H4 (cell line): ENCODE data around the gene TCFL5. TPM values are rescaled to one million over a fixed set of nuclear protein-coding genes. Genes with fewer than 3 reads are reported as not detected.
A peak's percentile ranks its signal among the peaks of the same experiment; 100 is the strongest.
"Not testable (repeated sequence)": the region's sequence is repeated elsewhere in the genome, so short reads cannot be mapped to it uniquely, and the experiment has no call there.

Experiments used
- DNase-seq: peaks from one replicate; pipeline ENCODE4 v3.0.0-alpha.2; 2015; ENCODE audit warnings: low spot score
- total RNA-seq: library from RNA; depleted of rRNA; stranded (reverse); fragments of >200 nt; shearing (Covaris generic); gene quantifications from 2 replicates; pipeline ENCODE4 v1.2.3, GENCODE V29; 2014

Gene TCFL5
- total RNA-seq, 1 experiment from 2014 or later: 10.3 TPM

DNA sequence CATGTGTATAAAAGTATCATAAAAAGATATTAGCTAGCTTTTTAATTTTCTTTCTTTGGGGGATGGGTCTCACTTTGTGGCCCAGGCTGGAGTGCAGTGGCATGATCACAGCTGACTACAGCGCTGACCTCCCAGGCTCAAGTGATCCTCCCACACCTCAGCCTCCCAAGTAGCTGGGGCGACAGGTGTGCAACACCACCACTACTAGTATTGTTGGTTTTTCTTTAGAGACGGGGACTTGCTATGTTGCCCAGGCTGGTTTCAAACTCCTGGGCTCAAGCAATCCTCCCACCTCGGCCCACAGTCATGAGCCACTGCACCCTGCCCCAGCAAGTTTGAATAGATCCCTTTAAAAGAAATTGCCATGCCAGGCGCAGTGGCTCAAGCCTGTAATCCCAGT lies 6.5 kb downstream of the TCFL5 start:
- DNase-seq: no peak

DNA sequence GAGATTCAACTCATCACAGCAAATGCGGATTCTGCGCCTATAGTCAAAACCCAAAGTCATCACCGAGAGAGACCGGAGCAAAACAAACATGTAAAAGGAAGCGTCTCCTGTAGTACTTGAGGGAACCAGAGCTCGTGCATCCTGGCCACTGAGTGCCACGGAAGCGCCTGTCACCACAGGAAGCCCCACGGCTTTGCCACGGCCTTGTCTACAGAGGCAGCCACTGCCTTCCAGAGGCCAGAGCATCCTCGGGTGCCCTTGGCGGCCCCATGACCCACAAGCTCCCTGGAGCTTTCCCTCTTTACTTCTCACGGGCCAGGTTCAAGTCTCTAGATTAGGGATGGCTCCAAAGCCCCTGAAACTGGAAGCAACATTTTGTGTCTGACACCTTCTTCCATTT lies 7.5 kb downstream of the TCFL5 start:
- DNase-seq: no peak

DNA sequence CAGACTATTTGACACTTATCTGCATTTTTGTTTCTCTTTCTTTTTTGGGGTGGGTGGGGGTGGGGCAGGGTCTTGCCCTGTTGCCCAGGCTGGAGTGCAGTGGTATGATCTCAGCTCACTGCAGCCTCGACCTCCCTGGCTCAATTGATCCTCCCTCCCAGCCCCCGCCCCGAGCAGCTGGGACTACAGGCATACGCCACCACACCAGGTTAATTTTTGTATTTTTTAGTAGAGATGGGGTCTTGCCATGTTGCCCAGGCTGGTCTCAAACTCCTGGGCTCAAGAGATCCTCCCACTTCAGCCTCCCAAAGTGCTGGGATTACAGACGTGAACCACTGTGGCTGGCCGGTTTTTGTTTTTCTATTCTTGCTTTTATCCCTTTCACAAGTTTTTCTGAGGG lies 8.3 kb downstream of the TCFL5 start:
- not testable (repeated sequence) for DNase-seq

DNA sequence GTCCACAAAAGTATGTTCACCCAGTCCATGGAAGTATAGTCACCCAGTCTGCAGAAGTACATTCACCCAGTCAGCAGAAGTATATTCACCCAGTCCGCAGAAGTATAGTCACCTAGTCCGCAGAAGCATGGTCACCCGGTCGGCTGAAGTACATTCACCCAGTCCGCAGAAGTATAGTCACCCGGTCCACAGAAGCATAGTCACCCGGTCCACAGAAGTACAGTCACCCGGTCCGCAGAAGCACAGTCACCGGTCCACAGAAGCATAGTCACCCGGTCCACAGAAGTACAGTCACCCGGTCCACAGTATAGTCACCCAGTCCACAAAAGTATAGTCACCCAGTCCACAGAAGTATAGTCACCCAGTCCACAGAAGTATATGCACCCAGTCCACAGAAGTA lies 8.8 kb downstream of the TCFL5 start:
- DNase-seq: no peak

DNA sequence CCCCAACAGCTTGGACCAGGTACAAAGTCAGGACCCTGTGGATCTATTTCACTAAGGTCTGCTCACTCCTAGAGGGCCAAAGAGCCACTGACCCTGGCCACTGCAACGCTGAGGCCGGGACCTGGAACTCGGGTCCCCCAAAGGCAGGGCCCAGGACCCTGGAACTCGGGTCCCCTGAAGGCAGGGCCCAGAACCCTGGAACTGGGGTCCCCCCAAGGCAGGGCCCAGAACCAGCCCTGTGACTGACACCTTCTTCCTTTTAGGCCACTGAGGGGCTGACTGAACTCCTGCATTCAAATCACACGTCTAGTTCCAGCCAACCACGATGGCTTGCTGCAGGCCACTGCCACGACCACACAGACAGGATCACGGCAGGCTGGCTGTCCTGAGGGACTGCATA lies 9.4 kb downstream of the TCFL5 start:
- no peak for DNase-seq

DNA sequence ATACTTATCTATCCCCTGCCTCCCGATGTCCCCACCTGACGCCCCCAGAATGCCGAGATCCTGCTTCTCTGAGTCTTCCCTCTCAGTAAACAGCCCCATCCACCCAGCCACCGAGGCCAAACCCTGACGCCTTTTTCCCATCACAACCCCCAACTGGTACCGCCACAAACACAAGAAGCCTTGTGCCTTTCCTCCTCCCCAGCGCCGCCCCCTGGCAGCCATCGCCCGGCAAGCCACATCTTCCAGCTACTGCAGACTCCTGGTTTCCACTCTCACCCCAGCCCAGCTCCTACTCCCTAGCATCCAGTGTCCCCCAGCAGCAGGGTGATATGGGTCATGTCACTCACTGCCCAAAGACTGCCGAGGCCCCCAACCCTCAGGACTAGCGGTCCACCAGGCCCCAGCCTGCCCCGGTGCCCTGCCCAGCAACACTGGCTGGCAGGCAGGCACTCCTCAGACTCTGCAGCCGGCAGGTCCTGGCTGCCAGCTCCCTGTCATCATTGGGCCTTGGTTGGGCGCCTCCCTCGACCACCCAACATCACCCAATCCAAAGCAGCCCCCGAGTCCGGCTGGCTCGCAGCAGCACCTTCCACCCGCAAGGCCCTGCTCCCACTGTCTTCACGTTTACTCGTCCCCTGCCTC lies 11.2 kb downstream of the TCFL5 start:
- DNase-seq: no peak

DNA sequence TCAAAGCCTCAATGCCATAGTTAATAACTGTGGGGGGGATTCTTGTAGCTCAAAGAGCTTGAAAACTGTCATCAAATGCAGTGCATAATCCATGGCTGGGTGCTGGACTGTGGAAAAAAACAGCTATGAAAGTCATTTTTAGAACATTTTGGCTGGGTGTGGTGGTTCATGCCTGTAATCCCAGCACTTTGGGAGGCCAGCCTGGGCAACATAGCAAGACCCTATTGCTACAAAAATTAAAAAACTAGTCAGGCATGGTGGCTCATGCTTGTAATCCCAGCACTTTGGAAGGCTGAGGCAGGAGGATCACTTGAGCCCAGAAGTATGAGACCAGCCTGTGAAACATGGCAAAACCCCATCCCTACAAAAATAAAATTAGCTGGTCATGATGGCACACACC lies 12.2 kb downstream of the TCFL5 start:
- no peak for DNase-seq

DNA sequence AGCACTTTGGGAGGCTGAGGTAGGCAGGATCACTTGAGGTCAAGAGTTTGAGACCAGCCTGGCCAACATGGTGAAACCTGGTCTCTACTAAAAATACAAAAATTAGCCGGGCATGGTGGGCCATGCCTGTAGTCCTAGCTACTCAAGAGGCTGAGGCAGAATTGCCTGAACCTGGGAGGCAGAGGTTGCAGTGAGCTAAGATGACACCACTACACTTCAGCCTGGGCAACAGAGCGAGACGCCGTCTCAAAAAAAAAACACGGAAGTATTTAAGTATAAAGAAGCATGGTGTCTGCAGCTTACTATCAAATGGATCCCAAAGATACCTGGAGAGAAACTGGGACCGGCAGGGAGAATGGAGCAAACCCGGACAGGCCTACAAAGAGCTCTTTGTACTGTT lies 12.7 kb downstream of the TCFL5 start:
- DNase-seq: not testable (repeated sequence)

DNA sequence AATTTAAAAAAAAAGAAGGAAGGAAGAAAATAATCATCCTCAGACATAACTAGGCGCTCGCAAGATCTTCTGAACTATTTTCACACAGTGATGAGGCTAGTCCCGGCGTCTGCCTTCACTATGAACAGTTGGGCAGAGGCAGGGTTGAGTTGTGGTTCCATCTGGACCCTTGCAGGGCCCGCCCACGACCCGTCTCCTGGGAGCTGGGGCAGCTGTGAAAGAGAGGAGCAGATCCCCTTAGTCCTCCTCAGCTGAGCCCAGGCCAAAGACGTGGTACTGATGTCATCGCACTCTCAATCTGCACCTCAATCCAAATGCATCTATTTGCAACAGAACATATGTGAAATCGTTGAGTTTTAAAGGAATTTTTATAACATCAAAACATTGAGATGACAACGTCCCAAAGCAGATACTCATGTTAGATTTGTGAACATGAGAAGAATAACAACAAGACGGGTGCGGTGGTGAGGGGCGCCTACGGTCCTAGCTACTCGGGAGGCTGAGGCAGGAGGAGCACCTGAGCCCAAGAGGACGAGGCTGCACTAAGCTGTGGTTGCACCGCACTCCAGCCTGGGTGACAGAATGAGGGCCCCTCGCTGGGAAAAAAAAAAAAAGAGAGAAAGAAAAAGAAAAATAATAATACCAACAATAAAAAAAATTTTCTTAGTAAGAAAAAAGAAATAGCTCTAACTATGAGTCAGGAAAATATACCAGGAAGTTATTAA lies 15.3 kb downstream of the TCFL5 start:
- no peak for DNase-seq

DNA sequence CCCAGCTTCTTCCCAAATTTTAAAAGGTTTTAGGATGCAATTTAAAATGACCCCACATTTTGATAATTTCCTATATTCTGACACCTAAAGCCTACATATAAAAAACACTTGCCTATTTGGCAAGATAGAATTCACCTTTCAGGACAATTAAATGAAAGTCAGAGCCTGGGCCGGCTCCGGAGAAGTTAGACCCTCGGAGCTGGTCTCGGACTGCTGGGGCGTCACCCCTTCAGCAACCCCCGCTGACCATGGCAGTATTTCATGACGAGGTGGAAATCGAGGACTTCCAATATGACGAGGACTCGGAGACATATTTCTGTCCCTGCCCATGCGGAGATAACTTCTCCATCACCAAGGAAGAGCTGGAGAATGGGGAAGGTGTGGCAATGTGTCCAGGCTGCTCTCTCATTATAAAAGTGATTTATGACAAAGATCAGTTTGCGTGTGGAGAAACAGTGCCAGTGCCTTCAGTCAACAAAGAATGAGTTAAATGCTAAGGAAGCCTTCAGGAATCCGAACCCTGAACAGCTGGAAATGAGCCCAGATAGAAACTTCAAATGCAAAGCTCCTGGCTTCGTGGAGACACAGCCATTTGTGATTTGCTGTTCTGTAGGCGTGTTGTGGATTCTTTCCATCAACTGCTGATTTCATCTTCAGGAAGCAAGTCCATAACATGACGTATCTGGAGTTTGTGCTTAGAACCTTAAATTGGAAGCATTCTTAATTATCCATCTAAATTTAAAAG lies 16.0 kb downstream of the TCFL5 start:
- no peak for DNase-seq

DNA sequence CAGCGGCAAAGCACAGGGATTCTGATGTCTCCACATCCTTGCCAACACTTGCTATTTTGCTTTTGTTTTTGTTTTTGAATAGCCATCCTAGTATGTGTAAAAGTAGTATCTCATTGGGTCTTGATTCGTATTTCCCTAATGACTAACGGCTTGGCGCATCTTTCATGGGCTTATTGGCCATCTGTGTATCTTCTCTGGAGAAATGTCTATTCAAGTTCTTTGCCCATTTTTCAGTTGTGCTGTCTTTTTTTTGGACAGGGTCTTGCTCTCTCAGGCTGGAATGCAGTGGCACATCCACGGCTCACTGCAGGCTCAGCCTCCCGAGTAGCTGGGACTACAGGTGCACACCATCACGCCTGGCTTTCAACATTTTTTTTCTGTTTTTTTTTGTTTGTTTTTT lies 17.4 kb downstream of the TCFL5 start:
- DNase-seq: no peak

DNA sequence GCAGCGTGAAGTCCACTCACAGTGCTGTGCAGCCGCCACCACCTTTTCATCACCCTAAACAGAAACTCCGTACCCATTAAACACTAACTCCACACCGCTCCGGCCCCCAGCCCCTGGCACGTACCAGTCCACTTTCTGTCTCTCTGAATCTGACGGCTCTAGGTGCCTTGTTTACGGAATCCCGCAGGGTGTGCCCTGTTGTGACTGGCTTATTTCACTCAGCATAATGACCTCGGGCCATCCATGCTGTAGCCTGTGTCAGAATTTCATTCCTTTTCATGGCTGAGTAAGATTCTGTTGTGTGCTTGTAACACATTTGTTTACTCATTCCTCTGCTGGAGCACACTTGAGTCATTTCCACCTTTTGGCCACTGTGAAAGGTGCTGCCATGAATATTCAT lies 18.0 kb downstream of the TCFL5 start:
- DNase-seq: no peak

DNA sequence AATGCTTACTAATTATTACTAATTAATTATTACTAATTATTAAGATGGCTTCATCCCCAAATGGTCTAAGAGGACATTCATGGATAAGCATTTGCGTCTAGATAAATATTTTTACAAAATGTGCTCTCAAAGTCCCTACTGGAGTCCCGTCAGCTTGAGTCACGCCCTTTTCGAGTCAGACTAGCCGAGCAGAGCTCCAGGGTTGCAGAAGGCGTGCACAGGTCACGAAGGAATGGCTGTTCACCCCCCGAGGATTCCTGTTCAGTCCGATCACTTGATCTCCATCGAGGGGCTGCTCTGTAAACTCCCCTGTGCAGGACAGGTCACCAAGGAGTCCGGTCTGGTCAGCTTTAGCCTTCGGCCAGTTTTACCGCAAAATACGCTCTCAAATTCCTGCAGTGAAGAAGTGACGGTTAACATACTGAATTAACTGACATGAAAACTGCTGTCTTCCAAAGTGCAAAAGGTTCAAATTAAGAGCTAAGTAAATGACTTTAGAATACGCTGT lies 19.9 kb downstream of the TCFL5 start:
- DNase-seq: no peak

DNA sequence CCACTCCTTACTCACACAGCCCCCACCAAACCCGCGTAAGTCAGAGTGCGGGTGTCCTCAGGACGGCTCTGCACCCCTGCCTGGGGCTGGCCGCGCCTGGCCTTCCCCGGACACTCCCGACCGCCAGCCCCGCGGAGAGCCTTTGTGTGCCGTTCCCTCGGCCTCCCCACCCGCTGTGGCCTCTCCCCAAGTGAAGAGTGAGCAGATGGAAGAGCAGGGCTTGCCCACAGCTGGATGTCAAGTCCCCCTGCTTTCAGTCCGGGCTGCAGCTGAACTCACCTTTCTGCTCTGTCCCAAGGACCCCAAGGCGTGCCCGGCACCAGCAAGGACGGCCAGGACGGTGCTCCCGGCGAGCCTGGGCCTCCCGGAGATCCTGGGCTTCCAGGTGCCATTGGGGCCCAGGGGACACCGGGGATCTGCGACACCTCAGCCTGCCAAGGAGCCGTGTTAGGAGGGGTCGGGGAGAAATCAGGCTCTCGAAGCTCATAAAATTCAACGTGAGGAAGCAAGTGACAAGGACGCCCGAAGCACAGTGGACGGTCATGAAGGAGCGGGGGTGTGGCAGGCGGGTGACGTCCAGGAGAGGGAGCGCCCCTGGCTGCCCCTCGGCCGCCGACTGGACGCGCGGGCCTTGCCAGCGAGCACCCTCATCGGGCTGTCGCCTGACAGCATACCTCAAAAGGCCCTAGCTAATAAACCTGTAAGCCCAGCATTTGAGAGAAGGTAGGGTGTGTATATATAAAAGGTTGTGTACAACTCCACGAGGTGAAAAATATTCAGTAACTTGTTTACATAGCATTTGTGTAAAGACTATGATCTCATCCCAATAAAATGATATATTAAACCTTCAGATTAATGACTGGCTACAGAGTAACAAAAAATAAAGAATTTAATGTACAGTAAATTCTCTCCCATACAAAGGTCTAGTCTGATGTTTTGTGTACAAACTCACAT lies 21.1 kb downstream of the TCFL5 start:
- no peak for DNase-seq

DNA sequence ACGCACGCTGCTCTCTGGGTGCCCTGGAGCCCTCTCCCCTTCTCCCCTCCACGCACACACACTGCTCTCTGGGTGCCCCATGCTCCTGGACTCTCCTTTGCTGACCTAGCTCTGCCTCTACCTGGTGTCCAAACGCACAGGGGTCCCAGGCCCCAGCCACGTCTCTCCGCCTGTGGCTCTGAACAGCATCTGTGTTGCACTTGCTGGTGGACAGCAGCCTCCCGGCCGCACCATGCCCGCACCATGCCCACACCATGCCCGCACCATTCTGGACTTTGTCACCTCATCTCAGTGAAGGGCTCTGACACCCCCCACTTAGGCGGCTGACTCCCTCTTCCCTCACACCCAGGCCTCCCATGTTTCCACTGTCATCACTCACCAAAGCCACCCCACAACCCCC lies 21.8 kb downstream of the TCFL5 start:
- no peak for DNase-seq

DNA sequence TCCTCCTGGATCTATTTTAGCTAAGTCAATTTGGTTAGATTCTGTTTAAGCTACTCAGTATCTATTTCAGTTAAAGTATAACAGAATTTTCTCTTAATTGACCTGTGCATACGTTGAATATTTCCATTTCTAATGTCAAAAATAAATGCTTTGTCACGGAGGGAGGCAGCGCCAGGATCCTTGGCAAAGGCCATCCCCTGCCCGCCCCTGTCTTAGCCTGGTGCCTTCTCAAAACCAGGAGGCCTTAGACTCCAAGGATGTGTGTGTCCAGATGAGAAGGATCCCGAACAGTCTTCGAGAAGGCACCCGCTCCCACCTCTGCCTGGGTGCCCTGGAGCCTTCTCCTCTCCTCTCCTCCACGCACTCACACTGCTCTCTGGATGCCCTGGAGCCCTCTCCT lies 22.4 kb downstream of the TCFL5 start:
- DNase-seq: no peak

DNA sequence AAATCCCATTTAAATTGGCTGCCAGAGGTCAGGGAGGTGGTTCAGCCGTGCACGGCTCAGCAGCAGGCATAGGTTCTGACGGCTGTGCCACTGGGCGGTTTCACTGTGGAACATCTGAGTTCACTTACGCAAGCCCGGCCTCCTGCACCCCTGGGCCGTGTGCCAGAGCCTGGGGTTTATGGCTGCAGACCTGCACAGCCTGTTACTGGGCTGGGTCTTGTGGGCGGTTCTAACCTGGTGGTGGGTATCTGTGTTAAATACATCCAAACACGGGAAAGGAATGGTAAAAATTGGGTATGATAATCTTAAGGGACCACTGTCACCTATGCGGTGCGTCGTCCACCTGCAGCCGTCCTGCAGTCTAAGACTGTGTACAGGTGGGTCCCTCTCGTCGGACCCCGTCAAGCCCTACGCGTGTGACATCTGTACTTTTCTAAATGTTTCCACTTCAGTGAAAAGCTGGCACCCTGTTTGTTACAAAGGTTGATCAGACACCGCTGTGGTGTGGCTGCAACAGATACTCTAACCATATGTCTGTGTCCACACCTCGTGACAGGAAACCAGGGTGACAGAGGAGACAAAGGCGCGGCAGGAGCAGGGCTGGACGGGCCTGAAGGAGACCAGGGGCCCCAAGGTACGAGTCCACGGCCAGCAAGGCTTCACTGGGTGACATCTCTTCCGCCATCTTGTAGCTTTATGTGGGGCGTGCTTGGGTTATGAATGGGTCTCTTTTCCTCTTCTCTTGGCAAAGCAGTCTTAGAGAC lies 23.3 kb downstream of the TCFL5 start:
- peak; percentile 57 for DNase-seq

DNA sequence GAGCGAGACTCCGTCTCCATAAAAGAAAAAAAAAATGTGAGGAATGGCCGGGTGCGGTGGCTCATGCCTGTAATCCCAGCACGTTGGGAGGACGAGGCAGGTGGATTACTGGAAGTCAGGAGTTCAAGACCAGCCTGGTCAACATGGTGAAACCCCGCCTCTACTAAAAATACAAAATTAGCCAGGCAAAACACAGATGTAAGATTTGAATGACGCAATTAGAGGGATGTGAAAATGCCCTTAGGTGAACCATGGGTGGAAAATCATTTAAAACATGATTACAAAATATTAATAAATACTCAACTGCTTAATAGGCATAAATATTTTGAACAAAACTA lies 23.9 kb downstream of the TCFL5 start:
- DNase-seq: no peak

DNA sequence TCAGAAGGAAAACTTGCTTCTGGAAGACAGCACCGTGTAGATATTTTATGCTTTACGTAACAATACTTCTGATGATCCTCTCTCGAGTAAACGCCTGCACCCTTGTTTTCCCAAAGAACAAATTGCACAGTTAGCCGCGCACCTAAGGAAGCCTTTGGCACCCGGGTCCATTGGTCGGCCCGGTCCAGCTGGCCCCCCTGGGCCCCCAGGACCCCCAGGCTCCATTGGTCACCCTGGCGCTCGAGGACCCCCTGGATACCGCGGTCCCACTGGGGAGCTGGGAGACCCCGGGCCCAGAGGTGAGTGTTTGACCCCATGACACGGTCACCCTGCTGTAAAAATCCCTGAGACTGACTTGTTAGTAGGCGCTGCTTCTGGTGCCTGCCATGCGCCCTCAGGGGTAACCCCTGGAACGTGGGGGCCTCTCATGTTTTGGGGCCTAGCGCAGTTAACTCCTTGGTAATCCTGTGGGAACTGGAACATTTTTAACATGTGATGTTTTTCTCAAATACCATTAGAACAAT lies 24.6 kb downstream of the TCFL5 start:
- DNase-seq: no peak

DNA sequence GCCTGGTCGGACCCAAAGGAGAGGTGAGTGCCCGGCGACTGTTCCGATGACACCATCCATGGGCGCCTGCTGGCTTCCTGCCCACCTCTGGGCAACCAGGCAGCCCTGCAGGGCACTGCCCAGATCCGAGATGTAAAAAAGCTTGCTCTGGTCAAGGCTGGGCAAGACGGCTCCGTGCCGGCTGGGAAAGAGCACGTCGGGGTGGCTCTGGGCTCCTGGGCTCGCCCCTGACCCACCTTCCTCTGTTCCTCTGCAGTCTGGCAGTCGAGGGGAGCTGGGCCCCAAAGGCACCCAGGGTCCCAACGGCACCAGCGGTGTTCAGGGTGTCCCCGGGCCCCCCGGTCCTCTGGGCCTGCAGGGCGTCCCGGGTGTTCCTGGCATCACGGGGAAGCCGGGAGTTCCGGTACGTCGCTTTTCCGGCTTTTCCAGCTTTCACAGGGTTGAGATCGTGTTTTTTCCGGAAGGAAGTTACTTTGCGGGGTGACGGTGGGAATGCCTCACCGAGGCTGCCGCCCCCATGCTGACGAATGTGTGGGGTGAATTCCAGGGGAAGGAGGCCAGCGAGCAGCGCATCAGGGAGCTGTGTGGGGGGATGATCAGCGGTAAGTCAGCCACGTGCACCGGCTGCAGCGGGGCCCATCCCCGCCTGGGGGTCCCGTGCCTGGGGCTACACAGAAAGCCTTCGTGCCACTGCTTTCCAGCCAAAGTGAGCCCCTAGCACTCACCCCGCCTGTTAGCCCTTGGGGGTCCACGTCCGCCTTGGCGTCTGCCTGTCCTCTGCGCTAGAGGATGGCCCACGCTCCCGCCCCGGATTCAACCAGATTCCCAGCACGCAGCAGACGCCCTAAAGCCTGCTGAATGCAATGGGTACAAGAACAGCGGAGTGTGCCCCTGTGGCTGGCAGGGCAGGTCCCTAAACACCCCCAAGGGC lies 25.4 kb downstream of the TCFL5 start:
- DNase-seq: no peak
